ENCODE results near the gene VPS16. TPM values are rescaled to one million over a fixed set of nuclear protein-coding genes. Genes with fewer than 3 reads are reported as not detected.
"Not testable (repeated sequence)": the region's sequence is repeated elsewhere in the genome, so short reads cannot be mapped to it uniquely, and the experiment has no call there.

VPS16 gene
- total RNA-seq, 1 experiment from 2014 or later, result 58.4 TPM

- no peak for DNase-seq (ENCODE audit: low read depth)
Measured at GRCh38 chr20:2869381-2869780, 28.8 kb downstream of the VPS16 start.

- peak; percentile 42 for DNase-seq (ENCODE audit: low read depth)
Measured at GRCh38 chr20:2871111-2871465, 30.5 kb downstream of the VPS16 start.

GRCh38 chr20:2871661-2872458 is 31.3 kb downstream of the VPS16 start:
- no peak for DNase-seq (ENCODE audit: low read depth)

GRCh38 chr20:2872459-2873009 is 32.0 kb downstream of the VPS16 start:
- peak; percentile 67 for DNase-seq (ENCODE audit: low read depth)

- peak; percentile 94 for DNase-seq (ENCODE audit: low read depth)
Measured at GRCh38 chr20:2873010-2873746, 32.6 kb downstream of the VPS16 start, which contains the start of gene PTPRA. TSS of gene PTPRA (plus strand) at chr20:2873481. CDS start at chr20:2964278, 90,797 bp downstream.

- peak; percentile 65 for DNase-seq (ENCODE audit: low read depth)
Measured at GRCh38 chr20:2873747-2874041, 33.1 kb downstream of the VPS16 start.

GRCh38 chr20:2874456-2874855 is 33.9 kb downstream of the VPS16 start:
- no peak for DNase-seq (ENCODE audit: low read depth)

- DNase-seq (ENCODE audit: low read depth), result no peak
Measured at GRCh38 chr20:2875690-2876203, 35.2 kb downstream of the VPS16 start.

GRCh38 chr20:2878515-2878914 is 38.0 kb downstream of the VPS16 start:
- DNase-seq (ENCODE audit: low read depth), result no peak

- DNase-seq (ENCODE audit: low read depth), result peak; percentile 85
Measured at GRCh38 chr20:2879146-2879545, 38.6 kb downstream of the VPS16 start.

GRCh38 chr20:2880650-2881049 is 40.1 kb downstream of the VPS16 start:
- no peak for DNase-seq (ENCODE audit: low read depth)

- DNase-seq (ENCODE audit: low read depth), result no peak
Measured at GRCh38 chr20:2883726-2884637, 43.4 kb downstream of the VPS16 start.

GRCh38 chr20:2887715-2888114 is 47.2 kb downstream of the VPS16 start:
- no peak for DNase-seq (ENCODE audit: low read depth)

GRCh38 chr20:2888224-2888955 is 47.8 kb downstream of the VPS16 start:
- no peak for DNase-seq (ENCODE audit: low read depth)

- DNase-seq (ENCODE audit: low read depth), result no peak
Measured at GRCh38 chr20:2889209-2889608, 48.7 kb downstream of the VPS16 start.

GRCh38 chr20:2889797-2890196 is 49.3 kb downstream of the VPS16 start:
- DNase-seq (ENCODE audit: low read depth), result no peak

GRCh38 chr20:2890742-2891141 is 50.2 kb downstream of the VPS16 start:
- DNase-seq (ENCODE audit: low read depth), result peak; percentile 81

GRCh38 chr20:2891343-2891742 is 50.8 kb downstream of the VPS16 start:
- DNase-seq (ENCODE audit: low read depth), result no peak

- no peak for DNase-seq (ENCODE audit: low read depth)
Measured at GRCh38 chr20:2892376-2892775, 51.8 kb downstream of the VPS16 start.

GRCh38 chr20:2894221-2894620 is 53.7 kb downstream of the VPS16 start:
- DNase-seq (ENCODE audit: low read depth), result no peak

- not testable (repeated sequence) for DNase-seq (ENCODE audit: low read depth)
Measured at GRCh38 chr20:2895154-2895553, 54.6 kb downstream of the VPS16 start.

All from RPMI7951 (cell line).